GM12878 (cell line): ENCODE results near the gene ANXA11.

ENCODE experiments used
- CREB1 ChIP-seq: IDR thresholded peaks from 2 replicates; pipeline ENCODE4 v1.6.1; 2012; ENCODE audit warnings: low read depth, mild to moderate bottlenecking, inconsistent platforms
- KLF5 ChIP-seq: fragments of 450-650 bp; IDR thresholded peaks from 2 replicates; pipeline ENCODE4 v1.6.1; 2014; ENCODE audit warnings: mild to moderate bottlenecking; ENCODE audit not compliant: partially characterized antibody
- POLR2AphosphoS5 ChIP-seq: IDR thresholded peaks from 2 replicates; pipeline ENCODE4 v1.6.1; 2011; ENCODE audit warnings: mild to moderate bottlenecking, low read length, inconsistent platforms
- RFX5 ChIP-seq: IDR thresholded peaks from 2 replicates; pipeline ENCODE4 v1.6.1; 2011; ENCODE audit warnings: low read depth, low read length, improper control_type of control experiment
- YY1 ChIP-seq: IDR thresholded peaks from 2 replicates; pipeline ENCODE4 v1.6.1; 2011; ENCODE audit warnings: low read depth, mild to moderate bottlenecking, low read length
- TF ChIP-seq, protein P1 (sequence below): IDR thresholded peaks from 2 replicates; pipeline ENCODE4 v1.6.1; 2012; ENCODE audit warnings: low read length, inconsistent platforms
- TF ChIP-seq, protein P2 (sequence below): IDR thresholded peaks from 2 replicates; pipeline ENCODE4 v1.6.1; 2012; ENCODE audit warnings: mild to moderate bottlenecking, low read depth, low read length

DNA sequence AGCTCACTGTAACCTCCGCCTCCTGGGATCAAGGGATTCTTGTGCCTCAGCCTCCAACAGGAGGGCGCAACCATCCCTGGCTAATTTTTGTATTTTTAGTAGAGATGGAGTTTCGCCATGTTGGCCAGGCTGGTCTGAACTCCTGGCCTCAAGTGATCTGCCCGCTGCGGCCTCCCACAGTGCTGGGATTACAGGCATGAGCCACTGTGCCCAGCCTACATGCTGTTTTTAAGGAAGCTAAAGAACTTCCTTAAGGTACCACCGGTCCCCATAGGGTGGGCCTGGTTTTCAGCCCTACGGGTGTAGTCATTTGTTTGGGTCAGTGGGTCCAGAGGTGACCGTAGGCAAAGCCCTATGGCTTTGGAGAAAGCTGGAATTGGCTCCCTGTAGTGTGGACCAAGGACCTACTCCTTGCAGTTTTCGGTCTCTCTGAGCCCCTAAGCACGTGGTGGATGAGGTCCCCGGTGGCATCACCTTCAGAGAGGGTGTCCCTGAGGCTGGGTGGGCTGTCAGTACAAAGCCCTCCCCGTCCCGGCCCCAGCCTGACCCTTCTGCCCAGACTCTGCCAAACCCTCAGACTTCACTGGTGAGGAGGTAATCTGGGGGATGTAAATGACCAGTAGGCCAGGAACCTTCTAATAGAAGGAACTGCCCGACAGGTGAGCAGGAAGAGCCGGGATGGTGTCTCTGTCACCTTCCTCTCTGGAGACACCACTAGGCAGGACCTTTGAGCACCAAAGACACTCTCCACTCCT, 30.5 kb downstream of the ANXA11 start:
- TF ChIP-seq CREB1 = no peak
- TF ChIP-seq, protein P1, sequence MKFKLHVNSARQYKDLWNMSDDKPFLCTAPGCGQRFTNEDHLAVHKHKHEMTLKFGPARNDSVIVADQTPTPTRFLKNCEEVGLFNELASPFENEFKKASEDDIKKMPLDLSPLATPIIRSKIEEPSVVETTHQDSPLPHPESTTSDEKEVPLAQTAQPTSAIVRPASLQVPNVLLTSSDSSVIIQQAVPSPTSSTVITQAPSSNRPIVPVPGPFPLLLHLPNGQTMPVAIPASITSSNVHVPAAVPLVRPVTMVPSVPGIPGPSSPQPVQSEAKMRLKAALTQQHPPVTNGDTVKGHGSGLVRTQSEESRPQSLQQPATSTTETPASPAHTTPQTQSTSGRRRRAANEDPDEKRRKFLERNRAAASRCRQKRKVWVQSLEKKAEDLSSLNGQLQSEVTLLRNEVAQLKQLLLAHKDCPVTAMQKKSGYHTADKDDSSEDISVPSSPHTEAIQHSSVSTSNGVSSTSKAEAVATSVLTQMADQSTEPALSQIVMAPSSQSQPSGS = no peak
- TF ChIP-seq RFX5 = no peak
- TF ChIP-seq POLR2AphosphoS5 = no peak
- no peak for TF ChIP-seq KLF5
- no peak for TF ChIP-seq YY1
- TF ChIP-seq, protein P2, sequence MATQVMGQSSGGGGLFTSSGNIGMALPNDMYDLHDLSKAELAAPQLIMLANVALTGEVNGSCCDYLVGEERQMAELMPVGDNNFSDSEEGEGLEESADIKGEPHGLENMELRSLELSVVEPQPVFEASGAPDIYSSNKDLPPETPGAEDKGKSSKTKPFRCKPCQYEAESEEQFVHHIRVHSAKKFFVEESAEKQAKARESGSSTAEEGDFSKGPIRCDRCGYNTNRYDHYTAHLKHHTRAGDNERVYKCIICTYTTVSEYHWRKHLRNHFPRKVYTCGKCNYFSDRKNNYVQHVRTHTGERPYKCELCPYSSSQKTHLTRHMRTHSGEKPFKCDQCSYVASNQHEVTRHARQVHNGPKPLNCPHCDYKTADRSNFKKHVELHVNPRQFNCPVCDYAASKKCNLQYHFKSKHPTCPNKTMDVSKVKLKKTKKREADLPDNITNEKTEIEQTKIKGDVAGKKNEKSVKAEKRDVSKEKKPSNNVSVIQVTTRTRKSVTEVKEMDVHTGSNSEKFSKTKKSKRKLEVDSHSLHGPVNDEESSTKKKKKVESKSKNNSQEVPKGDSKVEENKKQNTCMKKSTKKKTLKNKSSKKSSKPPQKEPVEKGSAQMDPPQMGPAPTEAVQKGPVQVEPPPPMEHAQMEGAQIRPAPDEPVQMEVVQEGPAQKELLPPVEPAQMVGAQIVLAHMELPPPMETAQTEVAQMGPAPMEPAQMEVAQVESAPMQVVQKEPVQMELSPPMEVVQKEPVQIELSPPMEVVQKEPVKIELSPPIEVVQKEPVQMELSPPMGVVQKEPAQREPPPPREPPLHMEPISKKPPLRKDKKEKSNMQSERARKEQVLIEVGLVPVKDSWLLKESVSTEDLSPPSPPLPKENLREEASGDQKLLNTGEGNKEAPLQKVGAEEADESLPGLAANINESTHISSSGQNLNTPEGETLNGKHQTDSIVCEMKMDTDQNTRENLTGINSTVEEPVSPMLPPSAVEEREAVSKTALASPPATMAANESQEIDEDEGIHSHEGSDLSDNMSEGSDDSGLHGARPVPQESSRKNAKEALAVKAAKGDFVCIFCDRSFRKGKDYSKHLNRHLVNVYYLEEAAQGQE = no peak
